HG02571 (cell line): ENCODE data around the gene PRCC.

Experiments used
- ATAC-seq: cut with Tn5 transposase; IDR thresholded peaks from one replicate; pipeline ENCODE4 v1.9.1; 2021; ENCODE audit warnings: mild to moderate bottlenecking, moderate library complexity; ENCODE audit not compliant: unreplicated experiment

The PRCC gene

GRCh38 chr1:156840186-156840897, 73.0 kb downstream of the PRCC start:
- ATAC-seq = no peak

- no peak for ATAC-seq
These were observed 73.6 kb downstream of the PRCC start for GRCh38 chr1:156840898-156841279.

- no peak for ATAC-seq
These were observed 74.0 kb downstream of the PRCC start for GRCh38 chr1:156841295-156841855.

- ATAC-seq = no peak
These were observed 75.4 kb downstream of the PRCC start for GRCh38 chr1:156842618-156843300.

- ATAC-seq = no peak
These were observed 76.8 kb downstream of the PRCC start for GRCh38 chr1:156844102-156844501.

GRCh38 chr1:156844638-156845037, 77.3 kb downstream of the PRCC start:
- ATAC-seq = no peak

GRCh38 chr1:156845055-156845952, 78.0 kb downstream of the PRCC start:
- ATAC-seq = no peak

- no peak for ATAC-seq
These were observed 78.7 kb downstream of the PRCC start for GRCh38 chr1:156845953-156846545.

- no peak for ATAC-seq
These were observed 79.3 kb downstream of the PRCC start for GRCh38 chr1:156846643-156847042.

- no peak for ATAC-seq
These were observed 80.5 kb downstream of the PRCC start for GRCh38 chr1:156847591-156848460.

GRCh38 chr1:156848461-156849150, 81.3 kb downstream of the PRCC start:
- no peak for ATAC-seq

GRCh38 chr1:156849151-156849496, 81.8 kb downstream of the PRCC start:
- no peak for ATAC-seq
